Superior temporal gyrus (tissue), 1 donor: ENCODE results near the gene PDIA6.
"Not testable (repeated sequence)": the region's sequence is repeated elsewhere in the genome, so short reads cannot be mapped to it uniquely, and the experiment has no call there.

Experiments used
- DNase-seq: peaks from one replicate; pipeline ENCODE4 v3.0.0-alpha.2; 2016; ENCODE audit errors: extremely low spot score

Gene PDIA6

GRCh38 chr2:10810202-10811161, 2.1 kb downstream of the PDIA6 start:
- DNase-seq = peak; percentile 64

GRCh38 chr2:10806543-10806942, 6.0 kb downstream of the PDIA6 start:
- DNase-seq = no peak

- DNase-seq = not testable (repeated sequence)
Measured at GRCh38 chr2:10805990-10806389, 6.6 kb downstream of the PDIA6 start.

- no peak for DNase-seq
Measured at GRCh38 chr2:10802657-10803056, 9.9 kb downstream of the PDIA6 start.

GRCh38 chr2:10800163-10800562, 12.4 kb downstream of the PDIA6 start:
- DNase-seq = no peak

GRCh38 chr2:10798783-10799182, 13.8 kb downstream of the PDIA6 start:
- DNase-seq = no peak

- DNase-seq = no peak
Measured at GRCh38 chr2:10796703-10797102, 15.9 kb downstream of the PDIA6 start.

GRCh38 chr2:10795508-10796046, 17.0 kb downstream of the PDIA6 start:
- no peak for DNase-seq

- DNase-seq = no peak
Measured at GRCh38 chr2:10794876-10795275, 17.7 kb downstream of the PDIA6 start.

- DNase-seq = no peak
Measured at GRCh38 chr2:10793816-10794215, 18.8 kb downstream of the PDIA6 start.

- DNase-seq = no peak
Measured at GRCh38 chr2:10792660-10793400, 19.8 kb downstream of the PDIA6 start.

- no peak for DNase-seq
Measured at GRCh38 chr2:10792001-10792634, 20.5 kb downstream of the PDIA6 start.

GRCh38 chr2:10790228-10790973, 22.2 kb downstream of the PDIA6 start:
- no peak for DNase-seq

GRCh38 chr2:10788855-10789254, 23.7 kb downstream of the PDIA6 start:
- DNase-seq = no peak

GRCh38 chr2:10787176-10787968, 25.2 kb downstream of the PDIA6 start:
- no peak for DNase-seq

- DNase-seq = no peak
Measured at GRCh38 chr2:10786240-10786982, 26.2 kb downstream of the PDIA6 start.

- no peak for DNase-seq
Measured at GRCh38 chr2:10785260-10785659, 27.3 kb downstream of the PDIA6 start.

GRCh38 chr2:10784719-10785118, 27.9 kb downstream of the PDIA6 start:
- DNase-seq = no peak

GRCh38 chr2:10783421-10783820, 29.2 kb downstream of the PDIA6 start:
- DNase-seq = no peak

GRCh38 chr2:10781746-10782145, 30.8 kb downstream of the PDIA6 start:
- no peak for DNase-seq
